Choroid plexus epithelial cell (primary cell): ENCODE data around the gene CXCR4.

Source experiments
- DNase-seq: peaks from one replicate; pipeline ENCODE4 v3.0.0-alpha.2; 2010; ENCODE audit warnings: low read depth
- H3K4me3 ChIP-seq: 2 replicates; pipeline ENCODE4 v1.5.1; 2011; ENCODE audit warnings: low read depth, mild to moderate bottlenecking, control low read depth, low read length, moderate library complexity
- TF ChIP-seq, protein P1 (sequence below): conservative IDR thresholded peaks from 2 replicates; pipeline ENCODE4 v1.5.1; 2011; ENCODE audit warnings: low read depth, mild to moderate bottlenecking, control low read depth, inconsistent platforms, low read length, moderate library complexity

CXCR4 gene

DNA sequence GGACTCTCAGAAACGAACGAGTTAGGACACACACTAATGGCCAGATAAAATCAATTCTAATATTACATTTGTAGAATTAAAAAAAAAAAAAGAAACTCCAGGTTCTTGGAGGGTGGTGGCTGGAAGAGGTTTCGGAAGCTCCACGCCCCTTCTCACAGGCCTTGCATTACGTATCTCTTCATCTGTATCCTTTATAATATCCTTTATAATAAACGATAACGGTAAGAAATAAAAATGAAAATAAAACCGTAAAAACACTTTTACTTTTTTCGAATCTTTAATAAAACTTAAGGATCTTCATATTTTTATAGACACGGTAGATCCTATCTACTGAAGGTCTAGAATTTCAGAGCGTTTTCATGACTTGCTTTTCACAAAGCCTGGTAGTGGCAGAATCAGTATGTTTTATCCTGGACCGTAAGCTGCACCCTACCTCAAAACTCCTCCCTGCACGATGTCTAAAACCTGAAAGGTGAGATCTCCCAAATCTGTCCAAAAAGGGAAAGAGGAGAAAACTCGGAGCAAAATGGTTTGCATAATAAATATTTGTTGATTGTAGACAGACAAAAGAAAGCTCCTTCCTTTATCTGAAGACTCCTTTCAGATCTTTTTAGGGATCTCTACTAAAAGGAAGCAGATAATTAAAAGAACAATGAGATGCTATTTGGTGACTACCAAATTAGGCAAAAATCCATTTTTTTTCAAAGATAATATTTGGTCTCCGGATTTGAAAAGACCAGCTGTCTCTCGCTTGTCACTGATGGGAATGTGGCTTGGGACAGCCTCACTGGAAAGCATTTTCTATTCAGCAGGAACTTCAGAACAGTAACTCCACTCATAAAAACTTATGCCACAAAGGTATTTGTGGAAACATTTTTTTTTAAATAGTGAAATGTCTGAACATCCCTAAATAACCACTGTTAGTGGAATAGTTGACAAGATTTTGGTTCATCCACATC is 2.0 kb upstream of the CXCR4 start:
- no peak overlapping the region for H3K4me3 ChIP-seq
- no peak for DNase-seq
- TF ChIP-seq, protein P1, sequence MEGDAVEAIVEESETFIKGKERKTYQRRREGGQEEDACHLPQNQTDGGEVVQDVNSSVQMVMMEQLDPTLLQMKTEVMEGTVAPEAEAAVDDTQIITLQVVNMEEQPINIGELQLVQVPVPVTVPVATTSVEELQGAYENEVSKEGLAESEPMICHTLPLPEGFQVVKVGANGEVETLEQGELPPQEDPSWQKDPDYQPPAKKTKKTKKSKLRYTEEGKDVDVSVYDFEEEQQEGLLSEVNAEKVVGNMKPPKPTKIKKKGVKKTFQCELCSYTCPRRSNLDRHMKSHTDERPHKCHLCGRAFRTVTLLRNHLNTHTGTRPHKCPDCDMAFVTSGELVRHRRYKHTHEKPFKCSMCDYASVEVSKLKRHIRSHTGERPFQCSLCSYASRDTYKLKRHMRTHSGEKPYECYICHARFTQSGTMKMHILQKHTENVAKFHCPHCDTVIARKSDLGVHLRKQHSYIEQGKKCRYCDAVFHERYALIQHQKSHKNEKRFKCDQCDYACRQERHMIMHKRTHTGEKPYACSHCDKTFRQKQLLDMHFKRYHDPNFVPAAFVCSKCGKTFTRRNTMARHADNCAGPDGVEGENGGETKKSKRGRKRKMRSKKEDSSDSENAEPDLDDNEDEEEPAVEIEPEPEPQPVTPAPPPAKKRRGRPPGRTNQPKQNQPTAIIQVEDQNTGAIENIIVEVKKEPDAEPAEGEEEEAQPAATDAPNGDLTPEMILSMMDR, result no peak

- TF ChIP-seq, protein P1, result no peak
- no peak overlapping the region for H3K4me3 ChIP-seq
Measured at GRCh38 chr2:136118819-136119716, 1.1 kb upstream of the CXCR4 start.

DNA sequence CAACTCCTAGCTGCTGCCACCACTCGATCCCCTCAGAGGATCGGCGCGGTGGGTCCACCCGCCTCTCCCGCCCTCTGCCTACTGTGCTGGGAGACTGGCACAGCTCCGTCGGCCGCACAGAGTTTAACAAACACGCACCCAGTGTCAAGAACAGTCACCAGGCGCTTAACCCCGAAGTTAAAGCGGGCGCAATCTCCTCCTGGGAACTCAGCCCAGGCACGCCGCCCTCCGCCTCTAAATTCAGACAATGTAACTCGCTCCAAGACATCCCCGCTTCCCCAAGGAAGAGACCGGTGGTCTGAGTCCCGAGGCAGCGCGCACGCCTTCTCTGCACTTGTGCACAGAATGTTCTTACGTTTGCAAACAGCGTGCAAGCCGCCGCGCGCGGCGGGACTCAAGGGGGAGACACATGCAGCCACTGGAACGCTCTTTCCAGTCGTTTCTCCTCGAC is 533 bp downstream of the CXCR4 start:
- H3K4me3 ChIP-seq, result peak overlapping the region; percentile 23
- peak; percentile 46 for DNase-seq
- TF ChIP-seq, protein P1, result no peak

More at GRCh38 chr2:136118819-136119716, 1.1 kb upstream of the CXCR4 start:
- DNase-seq, result no peak

DNA sequence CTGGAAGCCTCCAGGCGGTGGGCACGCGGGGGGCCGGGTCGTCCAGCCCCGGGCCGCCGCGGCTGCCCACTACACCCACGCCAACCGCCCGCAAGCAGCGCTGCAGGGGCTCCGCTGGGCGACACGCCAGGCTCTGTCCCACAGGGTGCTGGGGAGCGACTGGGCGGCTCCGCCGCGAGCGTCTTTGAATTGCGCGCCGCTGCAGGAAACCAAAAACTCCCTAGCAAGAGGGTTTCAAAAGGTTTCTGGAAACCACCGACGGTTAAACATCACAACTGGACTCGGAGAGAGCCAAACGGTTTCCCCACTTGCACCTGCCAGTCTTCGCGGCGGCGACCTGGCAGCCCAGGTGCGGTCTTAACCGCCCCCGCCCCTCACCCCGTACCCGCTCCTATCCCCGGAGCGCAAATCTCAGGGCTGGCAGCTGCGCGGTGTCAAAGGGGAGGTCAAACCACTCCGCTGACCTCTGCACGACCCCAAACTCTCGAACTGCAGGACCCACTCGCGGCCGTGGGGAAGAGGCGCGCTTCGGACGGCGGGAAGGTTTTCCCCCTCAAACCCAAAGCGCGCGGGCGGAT is 1.0 kb downstream of the CXCR4 start:
- DNase-seq, result no peak
- H3K4me3 ChIP-seq, result peak overlapping the region; percentile 23
- TF ChIP-seq, protein P1, result no peak

DNA sequence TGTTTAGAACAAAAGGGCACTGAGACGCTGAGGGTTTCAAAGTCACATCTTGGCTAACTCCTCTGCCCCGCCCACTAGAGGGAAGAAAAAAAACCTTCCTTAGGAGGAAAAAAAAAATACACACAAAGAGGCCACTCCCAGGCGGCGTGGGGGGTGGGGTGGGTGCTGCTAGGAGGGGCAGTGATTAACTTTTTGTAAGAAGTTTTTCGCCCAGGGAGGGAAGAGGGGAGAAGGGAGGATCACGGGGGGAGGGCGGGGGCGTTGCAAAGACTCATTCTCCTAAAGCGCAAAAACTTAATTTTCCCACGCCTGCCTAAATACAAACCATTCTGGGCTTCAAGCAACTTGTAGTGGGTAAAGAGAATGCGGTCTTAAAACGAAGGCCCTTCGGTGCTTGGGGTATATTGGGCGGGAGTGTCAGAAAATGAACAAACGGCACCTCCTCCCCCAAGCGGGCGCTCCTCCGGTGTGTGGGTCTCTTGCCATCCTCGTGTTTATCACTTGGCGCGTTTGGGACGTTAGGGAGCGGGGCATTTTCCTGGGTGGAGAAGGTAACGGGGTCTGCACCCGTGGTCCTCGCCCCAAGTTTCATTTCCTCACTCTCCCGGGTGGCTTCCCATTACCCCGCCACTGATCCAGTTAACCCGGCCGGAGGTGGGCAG is 1.7 kb downstream of the CXCR4 start:
- TF ChIP-seq, protein P1, result no peak
- DNase-seq, result no peak
- H3K4me3 ChIP-seq, result peak overlapping the region; percentile 1

- TF ChIP-seq, protein P1, result no peak
- DNase-seq, result no peak
- no peak overlapping the region for H3K4me3 ChIP-seq
Measured at GRCh38 chr2:136115183-136115761, 2.7 kb downstream of the CXCR4 start.
